Right cardiac atrium (tissue), 5 donors: Measurements from ENCODE around the gene TCOF1. TPM values are rescaled to one million over a fixed set of nuclear protein-coding genes. Genes with fewer than 3 reads are reported as not detected.

Experiments
- ATAC-seq, 2 donors: fragments of 200-7000 bp; cut with Tn5 transposase; one replicate each; pipeline versions ENCODE4 v1.8.0 to v1.9.1; 2020; ENCODE audit warnings: moderate library complexity in 2 of 2, mild to moderate bottlenecking in 1 of 2
- DNase-seq, 3 donors: peaks; one replicate each; pipeline ENCODE4 v3.0.0-alpha.2; 2020
- H3K27ac ChIP-seq: one replicate; pipeline ENCODE4 v1.5.1; 2013; ENCODE audit warnings: mild to moderate bottlenecking, low read length, control low read depth, moderate library complexity
- H3K27me3 ChIP-seq: one replicate; pipeline ENCODE4 v1.6.1; 2013; ENCODE audit not compliant: control insufficient read depth, insufficient read depth
- H3K4me1 ChIP-seq: one replicate; pipeline ENCODE4 v1.6.1; 2013; ENCODE audit warnings: low read length; ENCODE audit not compliant: control insufficient read depth, insufficient read depth
- H3K4me3 ChIP-seq: one replicate; pipeline ENCODE4 v1.5.1; 2013; ENCODE audit warnings: low read length, control low read depth
- H3K9me3 ChIP-seq: one replicate; pipeline ENCODE4 v1.6.1; 2013; ENCODE audit warnings: low read length; ENCODE audit not compliant: control insufficient read depth
- WGBS: extraction: QIAGEN DNeasy Blood & Tissue Kit; methylation state at CpG from one replicate; pipeline ENCODE4 v1.1.7; 2013; 5-methylcytosine and 5-hydroxymethylcytosine counted together
- intact Hi-C, 4 donors: fragments of 100-400 bp; cut with DNase I; formaldehyde crosslinking; loops; one replicate each; pipeline versions ENCODE4 v1.11.0 to v1.14.0; 2022 to 2023
- polyA plus RNA-seq: library from polyadenylated mRNA; stranded (reverse); fragments of 200-250 nt; gene quantifications from one replicate; pipeline ENCODE4 v1.2.3, GENCODE V29; 2013
- total RNA-seq, 4 donors: library from RNA; stranded (reverse); fragmentation: NEBNext Ultra II Directional; extraction: Animal tissue kit (Norgen Biotek cat#: 25700); gene quantifications; one replicate each; pipeline ENCODE4 v1.2.1, GENCODE V29; 2021
- donor health status: healthy with polysubstance abuse.
- donor health status: DM: no; HTN: yes; CAD: no.
- donor health status: DM: no; HTN: no; CAD: no.
- donor health status: DM: no; HTN: yes; CAD: no; lungs with severe emphysema.
- donor health status: DM: yes; HTN: yes; CAD: no.

The TCOF1 gene
- total and polyA plus RNA-seq, 5 donors: 11.9 to 22.7 (median 16.6) TPM

DNA sequence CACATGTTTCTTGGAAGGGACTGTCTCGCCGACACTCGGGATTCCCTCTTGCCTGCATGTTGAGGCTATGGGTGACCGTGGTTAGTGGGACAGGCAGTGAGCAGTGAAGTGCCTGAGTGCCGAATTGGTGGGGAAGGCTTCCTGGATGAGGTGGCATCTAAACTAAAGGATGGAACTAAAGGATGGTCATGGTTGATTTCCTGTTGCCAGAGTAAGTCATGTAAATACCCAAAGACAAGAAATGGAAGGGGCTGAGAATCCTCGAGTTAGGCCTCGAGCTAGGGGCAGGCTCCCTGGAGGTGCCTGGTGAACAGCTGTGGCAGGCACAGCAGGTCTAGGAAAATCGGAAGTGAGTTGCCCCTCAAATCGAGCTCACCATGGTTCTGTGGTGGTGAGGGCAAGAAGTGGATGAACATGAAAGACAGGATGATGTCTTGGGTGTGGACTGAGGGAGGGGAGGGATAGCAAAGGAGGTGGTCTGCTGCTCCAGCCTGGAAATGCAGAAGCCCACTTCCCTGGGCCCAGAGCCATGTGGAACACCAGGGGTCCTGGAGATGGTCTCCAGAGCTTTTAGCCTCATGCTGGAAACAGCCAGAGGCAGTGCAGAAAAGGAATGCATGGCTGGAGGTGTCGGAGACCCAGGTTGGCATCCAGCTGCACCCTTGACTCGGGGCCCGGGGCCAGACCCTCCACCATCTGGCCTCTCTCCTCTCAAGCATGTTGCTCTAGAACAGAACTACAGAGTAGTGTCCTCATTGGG lies 43.0 kb downstream of the TCOF1 start:
- Histone ChIP-seq H3K27ac (no peak overlapping the region), H3K9me3 (no peaks in the 10 kb centered on the region), H3K27me3 (no peaks in the 10 kb centered on the region), H3K4me3 (no peak overlapping the region), H3K4me1 (peaks cover 3% of the 10 kb centered on the region)
- no peak for DNase-seq
- WGBS: 83% methylated on average over 12 of the region's 12 CpGs
- ATAC-seq: no peak
- intact Hi-C loops: no loop called here

DNA sequence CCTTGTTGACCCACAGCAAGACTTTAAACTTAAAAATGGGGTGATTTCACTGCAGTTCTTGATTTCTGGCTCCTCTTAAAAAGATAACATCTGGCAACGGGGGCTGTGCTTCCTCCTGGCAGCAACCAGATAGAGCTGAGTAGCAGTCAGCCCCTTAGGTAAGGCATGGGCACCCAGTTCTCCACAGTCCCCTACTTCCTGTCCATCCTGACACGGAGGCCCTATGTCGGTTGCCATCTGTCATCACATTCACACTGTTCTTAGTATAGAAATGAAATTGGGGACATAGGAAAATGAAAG lies 43.5 kb downstream of the TCOF1 start:
- ATAC-seq (no peak), DNase-seq (no peak)
- H3K4me1 ChIP-seq: peaks cover 3% of the 10 kb centered on the region
- no peaks in the 10 kb centered on the region for H3K9me3 ChIP-seq
- H3K27me3 ChIP-seq: no peaks in the 10 kb centered on the region
- H3K4me3 ChIP-seq: no peak overlapping the region
- intact Hi-C loops: no loop called here
- no peak overlapping the region for H3K27ac ChIP-seq
- 30% methylated on average over 3 of the region's 3 CpGs for WGBS

DNA sequence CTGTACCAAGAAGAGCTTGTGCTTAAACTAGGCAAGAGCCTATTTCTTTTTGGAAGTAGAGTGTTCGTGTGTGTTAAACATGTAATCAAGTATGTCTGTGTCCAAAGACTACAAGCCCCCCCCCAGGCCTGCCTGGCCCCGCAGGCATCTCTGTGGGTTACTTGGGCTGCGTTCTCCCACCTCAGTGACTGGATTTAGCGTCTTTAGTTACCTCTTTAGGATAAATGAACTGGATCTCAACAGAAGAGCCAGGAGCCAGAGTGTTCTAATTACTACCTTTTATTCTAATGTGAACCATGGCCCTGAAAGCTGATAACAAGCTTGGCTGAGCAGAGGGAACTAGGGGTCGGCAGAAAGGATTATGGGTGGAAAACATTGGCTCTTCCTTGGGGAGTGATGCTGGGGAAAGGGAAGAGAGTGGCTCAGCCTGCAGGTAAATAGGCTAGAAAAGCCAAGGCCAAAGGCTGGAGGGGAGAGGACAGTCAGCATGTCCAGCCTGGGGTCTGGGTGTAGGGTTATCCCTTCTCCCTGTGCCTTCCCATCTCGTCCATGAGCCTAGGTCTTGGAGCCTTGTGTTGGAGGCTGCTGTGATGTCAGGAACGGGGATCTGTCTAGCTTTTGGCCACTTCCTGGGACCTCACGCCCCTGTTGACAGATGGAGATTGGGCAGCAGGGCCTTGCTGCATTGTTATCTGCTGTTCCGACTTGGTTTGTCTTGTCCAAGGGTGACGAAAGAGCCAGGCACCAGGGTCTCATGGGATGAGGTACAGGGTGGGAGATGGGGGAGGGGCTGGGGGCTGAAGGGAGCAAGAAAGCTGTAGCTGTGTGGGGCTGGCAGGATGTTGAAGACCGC lies 44.1 kb downstream of the TCOF1 start:
- DNase-seq (peak in 1 of 3 donors; percentile 39), ATAC-seq (no peak)

DNA sequence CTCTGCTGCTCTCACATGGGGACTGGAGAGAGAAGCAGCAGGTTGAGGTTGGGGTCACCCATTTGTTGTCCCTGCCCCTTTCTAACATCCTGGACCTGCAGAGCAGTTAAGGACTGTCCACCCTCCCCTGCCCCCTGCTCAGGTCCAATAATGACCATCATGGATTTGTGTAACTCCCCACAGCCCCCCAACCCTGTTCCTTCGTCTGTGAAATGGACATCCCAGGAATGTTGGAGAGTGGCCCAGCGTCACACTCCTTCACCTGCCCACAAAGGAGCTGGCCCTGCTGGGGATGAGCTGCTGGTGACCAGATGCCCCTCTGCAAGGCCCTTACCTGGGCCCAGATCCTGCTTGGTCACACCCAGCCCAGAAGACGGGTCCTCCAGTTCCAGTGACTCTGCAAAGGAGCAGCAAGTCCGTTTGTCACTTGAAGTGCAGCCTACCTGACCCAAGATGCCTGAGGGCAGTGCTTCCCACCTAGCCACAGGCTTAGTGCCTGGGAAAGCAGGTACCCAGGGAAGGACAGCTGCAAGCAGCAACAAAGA lies 44.8 kb downstream of the TCOF1 start:
- no peak overlapping the region for H3K4me3 ChIP-seq
- WGBS: 83% methylated on average over 4 of the region's 4 CpGs
- intact Hi-C loops: no loop called here

More for the DNA sequence above, 44.1 kb downstream of the TCOF1 start:
- H3K4me1 ChIP-seq: peaks cover 3% of the 10 kb centered on the region
- WGBS: 62% methylated on average over 11 of the region's 11 CpGs
- H3K4me3 ChIP-seq: no peak overlapping the region
- H3K27ac ChIP-seq: no peak overlapping the region
- intact Hi-C loops: no loop called here
- no peaks in the 10 kb centered on the region for H3K27me3 ChIP-seq
- no peaks in the 10 kb centered on the region for H3K9me3 ChIP-seq

DNA sequence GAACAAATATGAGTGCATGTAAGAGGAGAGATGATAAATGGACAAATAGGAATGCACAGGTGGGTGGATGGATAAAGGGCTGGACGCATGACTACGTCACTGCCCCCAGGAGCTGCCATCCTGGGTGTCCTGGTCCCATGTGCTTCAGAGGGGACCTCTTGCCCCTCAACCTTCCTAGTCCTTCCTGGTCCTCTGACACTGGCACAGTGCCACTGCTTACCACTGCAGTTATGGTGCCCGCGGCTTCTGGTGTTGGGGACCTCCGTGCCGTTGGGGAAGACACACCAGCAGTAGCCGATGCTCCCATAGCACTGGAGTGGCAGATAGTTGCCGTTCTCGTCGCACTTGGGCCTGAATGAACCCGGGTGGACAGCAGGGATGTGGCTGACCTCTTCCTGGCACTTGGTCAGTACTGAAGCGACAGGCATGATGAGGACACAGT lies 45.4 kb downstream of the TCOF1 start:
- Histone ChIP-seq H3K4me3 (no peak overlapping the region), H3K27me3 (no peaks in the 10 kb centered on the region), H3K9me3 (no peaks in the 10 kb centered on the region), H3K4me1 (peaks cover 3% of the 10 kb centered on the region), H3K27ac (no peak overlapping the region)
- WGBS: 94% methylated on average over 12 of the region's 12 CpGs
- intact Hi-C loops: no loop called here
- DNase-seq: peak in 1 of 3 donors; percentile 44
- no peak for ATAC-seq

More for the DNA sequence above, 44.8 kb downstream of the TCOF1 start:
- no peak for ATAC-seq
- no peak for DNase-seq
- Histone ChIP-seq H3K27me3 (no peaks in the 10 kb centered on the region), H3K9me3 (no peaks in the 10 kb centered on the region), H3K4me1 (peaks cover 3% of the 10 kb centered on the region), H3K27ac (no peak overlapping the region)

DNA sequence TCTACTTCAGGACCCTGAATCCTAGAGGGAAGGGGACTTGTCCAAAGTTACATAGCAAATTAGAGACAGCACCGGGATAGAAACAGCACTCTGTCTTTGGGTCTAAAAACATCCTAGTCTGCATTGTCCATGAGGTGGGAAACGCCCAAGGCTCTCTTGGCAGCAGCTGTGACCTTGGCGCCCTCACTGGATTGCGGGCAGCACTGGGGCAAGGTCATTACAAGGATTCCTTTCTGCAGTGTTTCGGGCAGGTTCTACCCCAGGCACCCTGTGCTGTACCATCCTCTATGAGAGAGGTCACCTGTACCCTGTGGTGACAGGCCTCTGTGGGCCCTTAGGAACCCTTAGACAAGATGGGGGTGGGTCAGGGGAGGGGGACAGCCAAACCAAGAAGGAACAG lies 46.6 kb downstream of the TCOF1 start:
- WGBS: 72% methylated on average over 5 of the region's 5 CpGs
- Histone ChIP-seq H3K27ac (no peak overlapping the region), H3K27me3 (no peaks in the 10 kb centered on the region), H3K4me3 (no peak overlapping the region), H3K4me1 (peaks cover 3% of the 10 kb centered on the region), H3K9me3 (no peaks in the 10 kb centered on the region)
- ATAC-seq: no peak
- DNase-seq: peak in 1 of 3 donors; percentile 59
- intact Hi-C loops: no loop called here

DNA sequence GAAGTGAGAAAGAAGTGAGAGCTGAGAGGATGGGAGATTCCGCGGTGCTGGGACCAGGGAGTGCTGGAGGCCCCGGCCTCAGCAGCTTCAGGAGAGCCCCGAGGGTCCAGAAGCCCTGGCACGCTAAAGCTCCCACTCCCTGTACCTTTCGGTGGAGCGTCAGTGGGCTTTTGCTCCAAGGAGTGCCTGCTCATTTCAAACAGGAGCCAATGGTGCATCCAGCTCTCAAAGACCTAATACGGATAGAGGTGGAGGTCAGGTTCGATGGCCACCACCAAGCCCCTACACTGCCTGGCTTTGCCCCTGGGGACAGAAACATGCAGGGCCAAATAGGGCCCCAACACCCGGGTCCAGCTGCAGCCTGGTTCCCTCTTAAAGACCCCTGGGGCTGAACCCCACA lies 47.0 kb downstream of the TCOF1 start:
- H3K9me3 ChIP-seq: no peaks in the 10 kb centered on the region
- WGBS: 94% methylated on average over 10 of the region's 10 CpGs
- H3K4me3 ChIP-seq: no peak overlapping the region
- peaks cover 3% of the 10 kb centered on the region for H3K4me1 ChIP-seq
- ATAC-seq (no peak), DNase-seq (no peak)
- H3K27ac ChIP-seq: no peak overlapping the region
- H3K27me3 ChIP-seq: no peaks in the 10 kb centered on the region
- intact Hi-C loops: no loop called here

DNA sequence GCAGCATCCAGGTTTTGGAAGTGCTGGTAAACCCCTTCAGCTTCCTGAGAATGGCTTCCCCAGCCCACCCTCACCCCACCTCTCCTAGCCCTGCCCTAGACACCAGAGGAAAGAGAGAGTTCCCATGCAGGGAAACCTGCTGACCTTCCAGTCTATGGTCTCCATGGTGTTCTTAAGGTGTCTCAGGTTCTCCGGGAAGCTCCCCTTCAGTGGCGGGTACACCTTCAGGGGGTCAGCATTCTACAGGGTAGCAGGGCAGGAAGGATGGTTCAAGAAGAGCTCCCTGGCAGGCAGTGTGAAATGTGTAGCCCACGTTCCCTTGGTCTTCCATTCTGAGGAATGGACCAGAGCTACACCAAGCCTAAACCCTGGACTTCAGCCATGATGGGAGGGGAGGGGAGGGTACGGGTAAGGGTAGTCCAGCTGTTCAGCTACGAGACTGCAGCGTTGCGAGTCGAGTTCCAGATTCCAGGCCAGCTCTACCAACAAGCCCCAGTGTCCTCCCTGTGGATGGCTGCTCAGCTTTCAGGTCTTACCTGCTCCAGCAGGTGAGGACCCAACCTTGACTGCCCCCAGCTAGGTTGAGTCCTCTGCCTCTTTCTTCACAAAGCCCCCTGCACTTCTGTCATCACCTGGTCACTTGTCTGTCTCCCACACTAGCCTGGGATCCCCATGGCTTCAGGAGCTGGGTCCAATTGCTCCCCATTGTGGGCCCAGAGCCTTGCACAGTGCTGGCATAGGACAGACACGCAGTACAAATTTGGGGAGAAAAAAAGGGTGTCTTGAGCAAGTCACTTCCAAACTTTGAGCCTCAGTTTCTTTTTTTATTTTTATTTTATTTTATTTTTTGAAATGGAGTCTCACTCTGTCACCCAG lies 47.7 kb downstream of the TCOF1 start:
- Histone ChIP-seq H3K27me3 (no peaks in the 10 kb centered on the region), H3K4me1 (peaks cover 5% of the 10 kb centered on the region), H3K4me3 (no peak overlapping the region), H3K9me3 (no peaks in the 10 kb centered on the region), H3K27ac (no peak overlapping the region)
- intact Hi-C loops: no loop called here
- DNase-seq: no peak
- WGBS: 85% methylated on average over 9 of the region's 9 CpGs
- no peak for ATAC-seq

DNA sequence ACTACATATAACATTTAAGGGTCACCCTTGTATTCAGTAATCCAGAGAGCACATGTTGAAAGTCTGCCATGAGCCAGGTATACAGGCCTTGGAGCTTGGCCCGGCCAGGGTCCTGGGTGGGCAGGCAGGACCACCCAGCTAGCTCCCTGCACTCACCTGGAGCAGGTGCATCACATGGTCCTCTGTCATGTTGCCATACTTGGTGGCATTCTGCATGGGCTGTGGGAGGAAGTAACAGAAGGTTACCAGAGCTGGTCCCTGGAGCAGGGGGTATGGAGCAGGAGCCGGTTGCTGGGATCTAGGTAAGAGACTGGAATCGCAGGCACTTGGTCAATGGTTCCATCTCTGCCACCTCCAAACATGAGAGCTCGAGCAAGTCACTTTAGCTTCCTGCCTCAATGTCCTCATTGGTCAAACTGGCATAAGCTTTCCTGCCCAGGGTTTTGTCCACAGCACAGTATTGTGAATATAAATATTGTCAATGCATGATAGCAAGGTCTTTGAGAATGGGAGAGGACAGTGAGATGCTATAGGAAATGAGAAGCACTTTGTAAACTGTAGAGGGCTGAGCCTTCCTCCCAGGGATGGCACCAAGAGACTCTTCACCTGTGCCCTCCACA lies 48.7 kb downstream of the TCOF1 start:
- Histone ChIP-seq H3K4me1 (peaks cover 5% of the 10 kb centered on the region), H3K27ac (no peak overlapping the region), H3K4me3 (no peak overlapping the region), H3K9me3 (no peaks in the 10 kb centered on the region), H3K27me3 (no peaks in the 10 kb centered on the region)
- WGBS: 86% methylated on average over 4 of the region's 4 CpGs
- DNase-seq: no peak
- intact Hi-C loops: no loop called here
- no peak for ATAC-seq

DNA sequence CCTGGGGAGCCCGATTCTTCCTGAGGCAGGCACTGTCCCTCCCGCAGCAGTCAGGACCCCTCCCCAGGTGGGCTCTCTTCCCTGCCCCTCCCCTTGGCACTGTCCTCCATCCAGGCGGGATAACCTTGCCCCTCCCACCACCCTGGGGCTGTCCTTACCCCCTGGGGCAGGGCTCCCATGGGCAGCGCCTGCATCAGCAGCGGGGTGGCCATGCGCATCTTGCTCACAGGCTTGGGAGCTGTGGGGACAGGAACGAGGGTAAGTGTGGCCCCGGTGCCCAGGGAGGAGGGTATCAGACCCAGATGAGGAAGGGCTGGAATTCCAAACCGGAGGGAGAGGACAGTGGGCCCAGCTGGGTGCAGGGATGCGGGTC lies 49.2 kb downstream of the TCOF1 start:
- no peaks in the 10 kb centered on the region for H3K27me3 ChIP-seq
- H3K4me3 ChIP-seq: no peak overlapping the region
- no peak for ATAC-seq
- H3K9me3 ChIP-seq: no peaks in the 10 kb centered on the region
- peaks cover 4% of the 10 kb centered on the region for H3K4me1 ChIP-seq
- 77% methylated on average over 10 of the region's 10 CpGs for WGBS
- intact Hi-C loops: no loop called here
- DNase-seq: no peak
- H3K27ac ChIP-seq: no peak overlapping the region
